RWPE2 (cell line): ENCODE data around the gene LUZP2.

ENCODE experiments used
- ATAC-seq: fragments of 200-7000 bp; cut with Tn5 transposase; 3 replicates; pipeline ENCODE4 v1.9.1; 2021; ENCODE audit warnings: low read depth
- DNase-seq: peaks from one replicate; pipeline ENCODE4 v3.0.0-alpha.2; 2020; ENCODE audit warnings: low spot score
- H3K27ac ChIP-seq: fragments of 450-650 bp; 2 replicates; pipeline ENCODE4 v1.5.1; 2017; ENCODE audit warnings: mild to moderate bottlenecking; ENCODE audit not compliant: poor library complexity, severe bottlenecking
- H3K27me3 ChIP-seq: fragments of 250-450 bp; sonication (Bioruptor Pico); 2 replicates; pipeline ENCODE4 v1.5.1; 2021; ENCODE audit warnings: mild to moderate bottlenecking, moderate library complexity; ENCODE audit not compliant: insufficient read depth, poor library complexity, severe bottlenecking
- H3K36me3 ChIP-seq: fragments of 250-450 bp; sonication (Bioruptor Pico); 2 replicates; pipeline ENCODE4 v1.5.1; 2020; ENCODE audit warnings: low read depth, mild to moderate bottlenecking, moderate library complexity
- H3K4me1 ChIP-seq: fragments of 250-450 bp; sonication (Bioruptor Pico); 2 replicates; pipeline ENCODE4 v1.5.1; 2021; ENCODE audit warnings: mild to moderate bottlenecking, moderate library complexity; ENCODE audit not compliant: insufficient read depth, poor library complexity, severe bottlenecking
- H3K4me3 ChIP-seq: fragments of 250-450 bp; sonication (Bioruptor Pico); 2 replicates; pipeline ENCODE4 v1.5.1; 2021; ENCODE audit warnings: mild to moderate bottlenecking, moderate library complexity; ENCODE audit not compliant: severe bottlenecking
- H3K9me3 ChIP-seq: fragments of 250-450 bp; sonication (Bioruptor Pico); 2 replicates; pipeline ENCODE4 v1.5.1; 2021; ENCODE audit warnings: mild to moderate bottlenecking, moderate library complexity; ENCODE audit not compliant: severe bottlenecking
- CTCF ChIP-seq: fragments of 450-650 bp; IDR thresholded peaks from one replicate; pipeline ENCODE4 v1.5.1; 2017; ENCODE audit warnings: mild to moderate bottlenecking, moderate library complexity; ENCODE audit not compliant: poor library complexity, severe bottlenecking

Gene LUZP2

DNA sequence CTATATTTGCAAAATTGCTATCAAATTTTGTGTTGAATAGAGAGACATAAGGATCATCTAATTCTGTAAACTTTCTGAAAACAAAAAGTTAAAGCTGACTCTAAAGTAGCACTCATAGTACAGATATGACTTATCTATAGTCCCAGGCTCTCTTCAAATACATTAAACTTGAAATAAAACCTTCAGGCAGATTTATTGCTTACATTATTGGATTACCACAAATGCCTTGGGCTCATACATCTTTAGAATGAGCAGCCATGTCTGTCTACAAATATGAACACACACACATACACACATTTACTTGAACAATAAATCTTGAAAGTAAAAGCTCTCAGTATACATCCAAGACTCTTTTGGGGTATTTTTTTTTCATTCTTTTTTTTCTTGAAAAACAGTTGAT, 207.9 kb downstream of the LUZP2 start:
- H3K4me1 ChIP-seq: no peaks in the 10 kb centered on the region
- H3K27me3 ChIP-seq: no peaks in the 10 kb centered on the region
- no peak overlapping the region for H3K27ac ChIP-seq
- ATAC-seq (no peak), DNase-seq (no peak)
- no peak for TF ChIP-seq CTCF
- no peaks in the 10 kb centered on the region for H3K9me3 ChIP-seq
- H3K36me3 ChIP-seq: no peaks in the 10 kb centered on the region
- no peak overlapping the region for H3K4me3 ChIP-seq

GRCh38 chr11:24705474-24705873, 208.6 kb downstream of the LUZP2 start:
- no peak for DNase-seq
- ATAC-seq: no peak
- H3K4me1 ChIP-seq: no peaks in the 10 kb centered on the region
- H3K27me3 ChIP-seq: no peaks in the 10 kb centered on the region
- no peaks in the 10 kb centered on the region for H3K36me3 ChIP-seq
- no peak for TF ChIP-seq CTCF
- no peak overlapping the region for H3K4me3 ChIP-seq
- H3K27ac ChIP-seq: no peak overlapping the region
- H3K9me3 ChIP-seq: no peaks in the 10 kb centered on the region

DNA sequence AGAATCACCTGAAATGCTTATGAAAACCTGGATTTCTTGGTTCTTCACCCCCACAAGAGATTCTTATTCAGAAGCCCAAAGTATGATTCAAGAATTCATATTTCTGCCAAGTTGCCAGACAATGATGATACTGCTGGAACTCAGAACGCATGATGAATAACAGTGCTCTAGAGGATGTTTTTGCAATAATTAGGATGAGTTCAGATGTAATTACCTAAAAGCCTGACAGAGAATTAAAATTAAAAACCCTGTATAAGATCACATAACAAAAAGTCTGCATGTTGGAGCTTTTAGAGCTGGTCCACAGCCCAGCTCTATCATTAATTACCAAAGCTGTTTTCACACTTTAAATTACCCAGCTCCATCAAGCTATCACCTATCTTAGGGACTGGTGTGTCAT, 211.8 kb downstream of the LUZP2 start:
- Histone ChIP-seq H3K4me1 (no peaks in the 10 kb centered on the region), H3K27me3 (no peaks in the 10 kb centered on the region), H3K27ac (no peak overlapping the region), H3K36me3 (no peaks in the 10 kb centered on the region), H3K9me3 (no peaks in the 10 kb centered on the region), H3K4me3 (no peak overlapping the region)
- no peak for ATAC-seq
- TF ChIP-seq CTCF: no peak
- no peak for DNase-seq

GRCh38 chr11:24709928-24710565, 213.2 kb downstream of the LUZP2 start:
- no peaks in the 10 kb centered on the region for H3K9me3 ChIP-seq
- ATAC-seq: no peak
- no peak overlapping the region for H3K27ac ChIP-seq
- DNase-seq: no peak
- no peak overlapping the region for H3K4me3 ChIP-seq
- no peaks in the 10 kb centered on the region for H3K27me3 ChIP-seq
- no peaks in the 10 kb centered on the region for H3K4me1 ChIP-seq
- no peak for TF ChIP-seq CTCF
- H3K36me3 ChIP-seq: no peaks in the 10 kb centered on the region

GRCh38 chr11:24714601-24715000, 217.7 kb downstream of the LUZP2 start:
- H3K9me3 ChIP-seq: no peaks in the 10 kb centered on the region
- no peak overlapping the region for H3K27ac ChIP-seq
- H3K4me3 ChIP-seq: no peak overlapping the region
- DNase-seq (no peak), ATAC-seq (no peak)
- no peak for TF ChIP-seq CTCF
- no peaks in the 10 kb centered on the region for H3K4me1 ChIP-seq
- H3K36me3 ChIP-seq: no peaks in the 10 kb centered on the region
- no peaks in the 10 kb centered on the region for H3K27me3 ChIP-seq
